GM19455 (cell line): ENCODE results near the gene PARL.

ENCODE experiments used
- ATAC-seq: cut with Tn5 transposase; IDR thresholded peaks from one replicate; pipeline ENCODE4 v1.9.1; 2021; ENCODE audit not compliant: unreplicated experiment

Gene PARL

GRCh38 chr3:183884427-183885296, at the start of gene PARL:
TSS of gene PARL (minus strand) at chr3:183884880. CDS start at chr3:183884846, 34 bp downstream.
- peak; percentile 99 for ATAC-seq

- no peak for ATAC-seq
These were observed 48.5 kb upstream of the PARL start for GRCh38 chr3:183933160-183933559.

GRCh38 chr3:183931881-183932280, 47.2 kb upstream of the PARL start:
- no peak for ATAC-seq

GRCh38 chr3:183930086-183930485, 45.4 kb upstream of the PARL start:
- ATAC-seq: no peak

GRCh38 chr3:183927059-183927458, 42.4 kb upstream of the PARL start:
- no peak for ATAC-seq

- no peak for ATAC-seq
These were observed 40.3 kb upstream of the PARL start for GRCh38 chr3:183924956-183925355.

- no peak for ATAC-seq
These were observed 39.9 kb upstream of the PARL start for GRCh38 chr3:183924543-183924942.

- ATAC-seq: no peak
These were observed 37.7 kb upstream of the PARL start for GRCh38 chr3:183922421-183922820.

GRCh38 chr3:183921096-183921495, 36.4 kb upstream of the PARL start:
- no peak for ATAC-seq

- no peak for ATAC-seq
These were observed 35.7 kb upstream of the PARL start for GRCh38 chr3:183920416-183920815.

GRCh38 chr3:183918178-183918577, 33.5 kb upstream of the PARL start:
- ATAC-seq: no peak

GRCh38 chr3:183917776-183918175, 33.1 kb upstream of the PARL start:
- no peak for ATAC-seq

- no peak for ATAC-seq
These were observed 30.2 kb upstream of the PARL start for GRCh38 chr3:183914856-183915255.

- no peak for ATAC-seq
These were observed 28.9 kb upstream of the PARL start for GRCh38 chr3:183913580-183913920.

- ATAC-seq: no peak
These were observed 28.4 kb upstream of the PARL start for GRCh38 chr3:183912895-183913579.

GRCh38 chr3:183911763-183912506, 27.3 kb upstream of the PARL start:
- no peak for ATAC-seq

- no peak for ATAC-seq
These were observed 26.4 kb upstream of the PARL start for GRCh38 chr3:183911087-183911486.

- ATAC-seq: no peak
These were observed 24.4 kb upstream of the PARL start for GRCh38 chr3:183909030-183909600.

GRCh38 chr3:183907911-183908331, 23.2 kb upstream of the PARL start:
- ATAC-seq: no peak

GRCh38 chr3:183907176-183907575, 22.5 kb upstream of the PARL start:
- ATAC-seq: no peak

GRCh38 chr3:183906234-183906921, 21.7 kb upstream of the PARL start:
- ATAC-seq: no peak
